ENCODE measurements around the gene C9. TPM values are rescaled to one million over a fixed set of nuclear protein-coding genes. Genes with fewer than 3 reads are reported as not detected.

Gene C9
- polyA plus RNA-seq, 2 of the 4 experiments (the other 2 are of a cell fraction) = 0.03 TPM; not detected in 1

GRCh38 chr5:39301406-39301805 is 62.9 kb downstream of the C9 start:
- no peaks in the 10 kb centered on the region for H3K4me1 ChIP-seq
- no peak overlapping the region for H3K4me2 ChIP-seq
- no peak for ATAC-seq
- no peak for DNase-seq (ENCODE audit: low read depth in 1 of 2, low spot score in 1 of 2)
- FAIRE-seq = no peak
- H3K4me3 ChIP-seq = no peak overlapping the region
- CTCF ChIA-PET = interaction anchor here (2.3 kb wide), 1 partner anchor 18 kb away, joined by 10 read pairs; no protein-coding TSS in a partner anchor
- POLR2A ChIA-PET = interaction anchor here (0.6 kb wide), 1 partner anchor 302 kb away, joined by 3 read pairs; no protein-coding TSS in a partner anchor
- no peak for TF ChIP-seq MAZ (IDR thresholded peaks at IDR 0.05; ENCODE audit: borderline replicate concordance, low read depth, low read length)
- no peak for TF ChIP-seq NR3C1 (IDR thresholded peaks at IDR 0.05)
- TF ChIP-seq MAFK (IDR thresholded peaks at IDR 0.05; ENCODE audit: partially characterized antibody) = no peak
- TF ChIP-seq HOXA7 (CRISPR knock-in tag; IDR thresholded peaks at IDR 0.05) = no peak
- no peak for TF ChIP-seq ZFP36 (IDR thresholded peaks at IDR 0.05; ENCODE audit: borderline replicate concordance, partially characterized antibody)
- TF ChIP-seq RFX5 (IDR thresholded peaks at IDR 0.05) = no peak
- TF ChIP-seq USF2 (IDR thresholded peaks at IDR 0.05) = no peak
- no peak for TF ChIP-seq FOSB (CRISPR knock-in tag; IDR thresholded peaks at IDR 0.05)
- TF ChIP-seq, protein P1, sequence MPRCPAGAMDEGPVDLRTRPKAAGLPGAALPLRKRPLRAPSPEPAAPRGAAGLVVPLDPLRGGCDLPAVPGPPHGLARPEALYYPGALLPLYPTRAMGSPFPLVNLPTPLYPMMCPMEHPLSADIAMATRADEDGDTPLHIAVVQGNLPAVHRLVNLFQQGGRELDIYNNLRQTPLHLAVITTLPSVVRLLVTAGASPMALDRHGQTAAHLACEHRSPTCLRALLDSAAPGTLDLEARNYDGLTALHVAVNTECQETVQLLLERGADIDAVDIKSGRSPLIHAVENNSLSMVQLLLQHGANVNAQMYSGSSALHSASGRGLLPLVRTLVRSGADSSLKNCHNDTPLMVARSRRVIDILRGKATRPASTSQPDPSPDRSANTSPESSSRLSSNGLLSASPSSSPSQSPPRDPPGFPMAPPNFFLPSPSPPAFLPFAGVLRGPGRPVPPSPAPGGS (IDR thresholded peaks at IDR 0.05) = no peak
- TF ChIP-seq ZC3H11A (IDR thresholded peaks at IDR 0.05) = no peak
- TF ChIP-seq HDAC2 (IDR thresholded peaks at IDR 0.05) = no peak
- no peak for TF ChIP-seq EHMT2 (IDR thresholded peaks at IDR 0.05; ENCODE audit: low read depth)
- no peak for TF ChIP-seq SMC3 (IDR thresholded peaks at IDR 0.05)
- no peak for TF ChIP-seq SREBF2 (IDR thresholded peaks at IDR 0.05)
- no peak for TF ChIP-seq EHF (CRISPR knock-in tag; IDR thresholded peaks at IDR 0.05)
- no peak for TF ChIP-seq CEBPB (IDR thresholded peaks at IDR 0.05)
- H3K9me3 ChIP-seq = peaks cover 10% of the 10 kb centered on the region; the same call in 1 of the 3 replicates
- no peak overlapping the region for H3K27ac ChIP-seq

DNA sequence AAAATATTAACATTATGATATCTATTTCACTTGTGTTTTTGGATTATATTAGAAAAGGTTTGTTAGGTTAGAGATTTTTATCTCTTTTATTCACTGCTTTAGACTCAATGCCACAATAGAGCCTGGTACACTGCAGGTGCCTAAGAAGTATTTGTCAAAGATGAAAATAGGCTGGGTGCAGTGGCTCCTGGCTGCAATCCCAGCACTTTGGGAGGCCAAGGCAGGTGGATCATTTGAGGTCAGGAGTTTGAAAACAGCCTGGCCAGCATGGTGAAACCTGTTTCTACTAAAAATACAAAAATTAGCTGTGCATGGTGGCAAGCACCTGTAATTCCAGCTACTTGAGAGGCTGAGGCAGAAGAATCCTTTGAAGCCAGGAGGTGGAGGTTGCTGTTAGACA is 64.3 kb downstream of the C9 start:
- TF ChIP-seq CTCF (IDR thresholded peaks at IDR 0.05) = no peak
- no peak for TF ChIP-seq REST (IDR thresholded peaks at IDR 0.05)
- no peak for TF ChIP-seq TP53 (CRISPR knock-in tag; IDR thresholded peaks at IDR 0.05)
- no peak for TF ChIP-seq HDAC2 (IDR thresholded peaks at IDR 0.05)
- no peak for TF ChIP-seq HES2 (IDR thresholded peaks at IDR 0.05)
- TF ChIP-seq CEBPB (IDR thresholded peaks at IDR 0.05) = no peak
- FAIRE-seq (no peak), DNase-seq (ENCODE audit: low read depth in 1 of 2, low spot score in 1 of 2) (no peak), ATAC-seq (no peak)
- H3K4me3 ChIP-seq = no peak overlapping the region
- no peaks in the 10 kb centered on the region for H3K4me1 ChIP-seq
- CTCF ChIA-PET = no interaction called here
- POLR2A ChIA-PET = no interaction called here
- H3K4me2 ChIP-seq = no peak overlapping the region
- peaks cover 10% of the 10 kb centered on the region; the same call in 1 of the 3 replicates for H3K9me3 ChIP-seq
- no peak overlapping the region for H3K27ac ChIP-seq

All from A549 (cell line).